Measurements from ENCODE around the gene KCNMA1.
"Not testable (repeated sequence)": the region's sequence is repeated elsewhere in the genome, so short reads cannot be mapped to it uniquely, and the experiment has no call there.

The KCNMA1 gene

GRCh38 chr10:77433546-77433945 is 204.1 kb downstream of the KCNMA1 start:
- no peak for DNase-seq

GRCh38 chr10:77431980-77432797 is 205.4 kb downstream of the KCNMA1 start:
- no peak for DNase-seq

GRCh38 chr10:77431209-77431611 is 206.4 kb downstream of the KCNMA1 start:
- DNase-seq: no peak

GRCh38 chr10:77430530-77430929 is 207.1 kb downstream of the KCNMA1 start:
- DNase-seq: no peak

- no peak for DNase-seq
Measured at GRCh38 chr10:77428691-77429395, 208.8 kb downstream of the KCNMA1 start.

- DNase-seq: no peak
Measured at GRCh38 chr10:77424257-77424656, 213.4 kb downstream of the KCNMA1 start.

GRCh38 chr10:77422491-77423338 is 214.9 kb downstream of the KCNMA1 start:
- no peak for DNase-seq

GRCh38 chr10:77421591-77421990 is 216.0 kb downstream of the KCNMA1 start:
- no peak for DNase-seq

GRCh38 chr10:77420947-77421523 is 216.6 kb downstream of the KCNMA1 start:
- DNase-seq: no peak

GRCh38 chr10:77419979-77420378 is 217.6 kb downstream of the KCNMA1 start:
- no peak for DNase-seq

- no peak for DNase-seq
Measured at GRCh38 chr10:77419056-77419455, 218.6 kb downstream of the KCNMA1 start.

GRCh38 chr10:77417806-77418640 is 219.6 kb downstream of the KCNMA1 start:
- DNase-seq: no peak

GRCh38 chr10:77417359-77417758 is 220.2 kb downstream of the KCNMA1 start:
- no peak for DNase-seq

GRCh38 chr10:77416311-77417135 is 221.1 kb downstream of the KCNMA1 start:
- DNase-seq: no peak

- no peak for DNase-seq
Measured at GRCh38 chr10:77415313-77415960, 222.2 kb downstream of the KCNMA1 start.

- no peak for DNase-seq
Measured at GRCh38 chr10:77413231-77413630, 224.4 kb downstream of the KCNMA1 start.

- DNase-seq: not testable (repeated sequence)
Measured at GRCh38 chr10:77412573-77413133, 225.0 kb downstream of the KCNMA1 start.

- no peak for DNase-seq
Measured at GRCh38 chr10:77411805-77412204, 225.8 kb downstream of the KCNMA1 start.

- DNase-seq: no peak
Measured at GRCh38 chr10:77410523-77410922, 227.1 kb downstream of the KCNMA1 start.

All from activated gamma-delta T cell treated with Interleukin-2 at 50 U/mL for 16 hours (primary cell).